Right cardiac atrium (tissue), 5 donors: Measurements from ENCODE around the gene SEZ6L. TPM values are rescaled to one million over a fixed set of nuclear protein-coding genes. Genes with fewer than 3 reads are reported as not detected.

Experiments
- ATAC-seq, 2 donors: fragments of 200-7000 bp; cut with Tn5 transposase; one replicate each; pipeline versions ENCODE4 v1.8.0 to v1.9.1; 2020; ENCODE audit warnings: moderate library complexity in 2 of 2, mild to moderate bottlenecking in 1 of 2
- DNase-seq, 3 donors: peaks; one replicate each; pipeline ENCODE4 v3.0.0-alpha.2; 2020
- H3K27ac ChIP-seq: one replicate; pipeline ENCODE4 v1.5.1; 2013; ENCODE audit warnings: mild to moderate bottlenecking, low read length, control low read depth, moderate library complexity
- H3K27me3 ChIP-seq: one replicate; pipeline ENCODE4 v1.6.1; 2013; ENCODE audit not compliant: control insufficient read depth, insufficient read depth
- H3K4me1 ChIP-seq: one replicate; pipeline ENCODE4 v1.6.1; 2013; ENCODE audit warnings: low read length; ENCODE audit not compliant: control insufficient read depth, insufficient read depth
- H3K4me3 ChIP-seq: one replicate; pipeline ENCODE4 v1.5.1; 2013; ENCODE audit warnings: low read length, control low read depth
- H3K9me3 ChIP-seq: one replicate; pipeline ENCODE4 v1.6.1; 2013; ENCODE audit warnings: low read length; ENCODE audit not compliant: control insufficient read depth
- WGBS: extraction: QIAGEN DNeasy Blood & Tissue Kit; methylation state at CpG from one replicate; pipeline ENCODE4 v1.1.7; 2013; 5-methylcytosine and 5-hydroxymethylcytosine counted together
- intact Hi-C, 4 donors: fragments of 100-400 bp; cut with DNase I; formaldehyde crosslinking; loops; one replicate each; pipeline versions ENCODE4 v1.11.0 to v1.14.0; 2022 to 2023
- polyA plus RNA-seq: library from polyadenylated mRNA; stranded (reverse); fragments of 200-250 nt; gene quantifications from one replicate; pipeline ENCODE4 v1.2.3, GENCODE V29; 2013
- total RNA-seq, 4 donors: library from RNA; stranded (reverse); fragmentation: NEBNext Ultra II Directional; extraction: Animal tissue kit (Norgen Biotek cat#: 25700); gene quantifications; one replicate each; pipeline ENCODE4 v1.2.1, GENCODE V29; 2021
- donor health status: healthy with polysubstance abuse.
- donor health status: DM: no; HTN: yes; CAD: no.
- donor health status: DM: no; HTN: no; CAD: no.
- donor health status: DM: no; HTN: yes; CAD: no; lungs with severe emphysema.
- donor health status: DM: yes; HTN: yes; CAD: no.

SEZ6L gene
- total and polyA plus RNA-seq, 5 donors: 0.11 to 0.40 (median 0.26) TPM

GRCh38 chr22:26333088-26333800 lies 164.0 kb downstream of the SEZ6L start:
- H3K27ac ChIP-seq: no peak overlapping the region
- no peak for ATAC-seq

GRCh38 chr22:26334232-26334631 lies 165.0 kb downstream of the SEZ6L start:
- H3K27ac ChIP-seq: no peak overlapping the region
- ATAC-seq: no peak
- no peak for DNase-seq
- no peak overlapping the region for H3K4me3 ChIP-seq
- no peaks in the 10 kb centered on the region for H3K4me1 ChIP-seq
- intact Hi-C loops: loop anchor here in 1 of 4 donors (5.0 kb wide), 1 partner anchor 162 kb away; no protein-coding TSS in a partner anchor
- H3K27me3 ChIP-seq: no peaks in the 10 kb centered on the region
- 79% methylated on average over 9 of the region's 9 CpGs for WGBS
- H3K9me3 ChIP-seq: no peaks in the 10 kb centered on the region

More at GRCh38 chr22:26333088-26333800, 164.0 kb downstream of the SEZ6L start:
- no peaks in the 10 kb centered on the region for H3K9me3 ChIP-seq
- WGBS: 61% methylated on average over 5 of the region's 5 CpGs
- no peak for DNase-seq
- no peaks in the 10 kb centered on the region for H3K27me3 ChIP-seq
- no peak overlapping the region for H3K4me3 ChIP-seq
- H3K4me1 ChIP-seq: no peaks in the 10 kb centered on the region
- intact Hi-C loops: loop anchor here in 1 of 4 donors (5.0 kb wide), 1 partner anchor 161 kb away; no protein-coding TSS in a partner anchor

GRCh38 chr22:26336773-26337172 lies 167.5 kb downstream of the SEZ6L start:
- 74% methylated on average over 4 of the region's 4 CpGs for WGBS
- Histone ChIP-seq H3K4me1 (no peaks in the 10 kb centered on the region), H3K4me3 (no peak overlapping the region), H3K9me3 (no peaks in the 10 kb centered on the region), H3K27ac (no peak overlapping the region), H3K27me3 (no peaks in the 10 kb centered on the region)
- no peak for ATAC-seq
- intact Hi-C loops: no loop called here
- no peak for DNase-seq

- intact Hi-C loops: no loop called here
- no peak overlapping the region for H3K27ac ChIP-seq
- DNase-seq: no peak
- H3K4me3 ChIP-seq: no peak overlapping the region
- no peaks in the 10 kb centered on the region for H3K27me3 ChIP-seq
- whole genome bisulfite sequencing: 82% methylated on average over 6 of the region's 6 CpGs
- H3K9me3 ChIP-seq: no peaks in the 10 kb centered on the region
- no peaks in the 10 kb centered on the region for H3K4me1 ChIP-seq
- ATAC-seq: no peak
These were observed 170.5 kb downstream of the SEZ6L start for GRCh38 chr22:26339755-26340154.

GRCh38 chr22:26342745-26343410 lies 173.6 kb downstream of the SEZ6L start:
- H3K9me3 ChIP-seq: peaks cover 1% of the 10 kb centered on the region
- WGBS: 43% methylated on average over 6 of the region's 6 CpGs
- ATAC-seq (no peak), DNase-seq (no peak)
- no peaks in the 10 kb centered on the region for H3K4me1 ChIP-seq
- no peaks in the 10 kb centered on the region for H3K27me3 ChIP-seq
- intact Hi-C loops: no loop called here
- H3K4me3 ChIP-seq: no peak overlapping the region
- H3K27ac ChIP-seq: no peak overlapping the region

- H3K27me3 ChIP-seq: no peaks in the 10 kb centered on the region
- no peak overlapping the region for H3K4me3 ChIP-seq
- no peak overlapping the region for H3K27ac ChIP-seq
- H3K9me3 ChIP-seq: peaks cover 1% of the 10 kb centered on the region
- H3K4me1 ChIP-seq: no peaks in the 10 kb centered on the region
- ATAC-seq (no peak), DNase-seq (no peak)
- intact Hi-C loops: no loop called here
- 74% methylated on average over 3 of the region's 3 CpGs for WGBS
These were observed 176.2 kb downstream of the SEZ6L start for GRCh38 chr22:26345496-26345895.

GRCh38 chr22:26348810-26349526 lies 179.7 kb downstream of the SEZ6L start:
- peaks cover 1% of the 10 kb centered on the region for H3K9me3 ChIP-seq
- H3K27me3 ChIP-seq: no peaks in the 10 kb centered on the region
- H3K4me1 ChIP-seq: no peaks in the 10 kb centered on the region
- WGBS: 88% methylated on average over 2 of the region's 2 CpGs
- ATAC-seq (no peak), DNase-seq (no peak)
- no peak overlapping the region for H3K27ac ChIP-seq
- intact Hi-C loops: no loop called here
- H3K4me3 ChIP-seq: no peak overlapping the region

- H3K4me3 ChIP-seq: no peak overlapping the region
- intact Hi-C loops: no loop called here
- 50% methylated on average over 20 of the region's 20 CpGs for WGBS
These were observed 185.4 kb downstream of the SEZ6L start for GRCh38 chr22:26354707-26355106.

GRCh38 chr22:26357281-26357680 lies 188.0 kb downstream of the SEZ6L start:
- intact Hi-C loops: no loop called here
- Histone ChIP-seq H3K27me3 (no peaks in the 10 kb centered on the region), H3K4me3 (no peak overlapping the region), H3K4me1 (no peaks in the 10 kb centered on the region), H3K27ac (no peak overlapping the region), H3K9me3 (no peaks in the 10 kb centered on the region)
- DNase-seq (no peak), ATAC-seq (no peak)
- 39% methylated on average over 2 of the region's 2 CpGs for WGBS

More at GRCh38 chr22:26354707-26355106, 185.4 kb downstream of the SEZ6L start:
- ATAC-seq (no peak), DNase-seq (no peak)
- Histone ChIP-seq H3K27me3 (no peaks in the 10 kb centered on the region), H3K9me3 (no peaks in the 10 kb centered on the region), H3K27ac (no peak overlapping the region), H3K4me1 (no peaks in the 10 kb centered on the region)

- DNase-seq (no peak), ATAC-seq (no peak)
- no peaks in the 10 kb centered on the region for H3K27me3 ChIP-seq
- intact Hi-C loops: no loop called here
- 61% methylated on average over 9 of the region's 9 CpGs for WGBS
- H3K9me3 ChIP-seq: no peaks in the 10 kb centered on the region
- no peaks in the 10 kb centered on the region for H3K4me1 ChIP-seq
- H3K27ac ChIP-seq: no peak overlapping the region
- H3K4me3 ChIP-seq: no peak overlapping the region
These were observed 188.6 kb downstream of the SEZ6L start for GRCh38 chr22:26357813-26358212.

GRCh38 chr22:26359156-26359555 lies 189.9 kb downstream of the SEZ6L start:
- intact Hi-C loops: no loop called here
- DNase-seq (no peak), ATAC-seq (no peak)
- no peak overlapping the region for H3K4me3 ChIP-seq
- no peaks in the 10 kb centered on the region for H3K4me1 ChIP-seq
- no peaks in the 10 kb centered on the region for H3K9me3 ChIP-seq
- H3K27ac ChIP-seq: no peak overlapping the region
- 87% methylated on average over 4 of the region's 4 CpGs for WGBS
- no peaks in the 10 kb centered on the region for H3K27me3 ChIP-seq
